ENCODE measurements around the gene ALDOA.

ALDOA gene

DNA sequence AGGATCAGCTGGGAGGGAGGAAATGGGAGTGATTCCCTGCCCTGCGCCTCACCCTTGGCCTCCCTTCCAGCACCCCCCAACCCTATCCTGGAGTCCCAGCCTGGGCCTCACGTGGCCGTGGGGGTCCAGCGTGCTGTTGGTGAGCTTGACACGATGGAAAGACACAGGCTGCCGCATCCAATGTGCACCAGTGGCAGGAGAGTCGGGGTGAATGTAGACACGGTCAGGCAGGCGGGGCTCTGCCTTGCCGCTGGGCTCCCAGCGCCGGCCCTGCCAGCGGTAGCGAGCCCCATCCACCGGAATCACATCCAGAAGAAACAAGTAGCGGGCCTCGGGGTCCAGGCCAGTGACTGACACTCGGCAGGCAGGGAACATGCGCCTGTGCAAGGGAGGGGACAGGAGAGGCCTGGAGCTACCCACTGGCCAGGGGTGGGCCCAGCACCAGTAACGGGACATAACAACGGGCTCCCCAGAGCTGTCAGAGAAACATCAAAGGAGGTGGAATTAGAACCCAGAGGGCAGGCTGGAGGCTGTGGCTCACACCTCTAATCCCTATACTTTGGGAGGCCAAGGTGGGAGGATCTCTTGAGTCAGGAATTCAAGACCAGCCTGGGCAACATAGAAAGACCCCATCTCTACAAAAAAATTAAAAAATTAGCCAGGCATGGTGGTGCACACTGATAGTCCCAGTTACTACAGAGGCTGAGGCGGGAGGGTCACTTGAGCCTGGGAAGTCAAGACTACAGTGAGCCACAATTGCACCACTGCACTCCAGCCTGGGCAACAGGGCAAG lies 23.5 kb downstream of the ALDOA start:
- H3K27ac ChIP-seq: no peak overlapping the region

DNA sequence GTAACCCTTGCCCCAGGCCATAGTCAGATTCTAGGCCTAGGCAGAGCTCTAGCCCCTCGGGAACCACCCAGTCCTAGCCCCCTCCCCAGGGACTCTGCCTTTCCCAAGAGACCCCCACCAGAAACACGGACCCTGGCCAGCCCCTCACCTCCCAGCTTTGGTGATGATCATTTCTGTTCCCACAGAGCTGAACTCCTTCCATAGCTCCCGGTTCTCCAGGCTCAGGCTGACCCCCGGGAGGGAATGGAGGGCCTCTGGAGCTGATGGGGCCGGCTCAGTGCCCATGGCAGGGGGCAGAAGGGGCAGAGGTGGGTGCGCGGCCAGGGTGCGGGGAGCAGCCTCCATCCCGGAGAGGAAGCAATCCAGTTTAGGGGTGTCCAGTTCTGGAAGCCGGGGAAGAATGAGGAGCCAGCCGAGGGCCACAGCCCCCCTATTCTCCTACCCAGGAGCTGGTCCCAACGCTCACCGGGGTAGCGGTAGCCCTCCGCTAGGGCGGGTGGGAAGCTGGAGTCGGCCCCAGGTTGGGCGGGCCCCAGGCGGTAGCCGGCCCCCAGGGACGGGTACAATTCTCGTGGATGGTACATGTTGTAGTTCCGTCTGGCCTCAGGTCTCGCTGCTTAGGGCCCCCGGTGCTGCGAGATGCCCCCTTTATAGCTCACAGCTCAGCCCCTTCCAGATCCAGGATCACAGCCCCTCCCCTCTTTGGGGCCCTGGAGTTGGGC lies 25.2 kb downstream of the ALDOA start:
- H3K36me3 ChIP-seq: peaks cover 11 to 32% (median 16%) of the 10 kb centered on the region in 3 donors
- intact Hi-C loops (cut with DNase I; ENCODE audit: low total_unique reads): no loop called here
- TF ChIP-seq CTCF (IDR thresholded peaks at IDR 0.05): no peak
- peak overlapping the region; percentile 67 to 94 for H3K27ac ChIP-seq
- H3K4me1 ChIP-seq: peaks cover 0 to 50% (median 38%) of the 10 kb centered on the region in 4 donors
- H3K9me3 ChIP-seq: no peaks in the 10 kb centered on the region
- DNase-seq: no peak
- no peaks in the 10 kb centered on the region for H3K27me3 ChIP-seq
- peak overlapping the region; percentile 52 to 57 for H3K4me3 ChIP-seq

More for the DNA sequence above, 23.5 kb downstream of the ALDOA start:
- peaks cover 13 to 37% (median 17%) of the 10 kb centered on the region in 3 donors for H3K36me3 ChIP-seq
- H3K4me3 ChIP-seq: no peak overlapping the region
- DNase-seq: no peak
- no peaks in the 10 kb centered on the region for H3K9me3 ChIP-seq
- H3K27me3 ChIP-seq: no peaks in the 10 kb centered on the region
- intact Hi-C loops (cut with DNase I; ENCODE audit: low total_unique reads): no loop called here
- peaks cover 0 to 35% (median 27%) of the 10 kb centered on the region in 4 donors for H3K4me1 ChIP-seq
- no peak for TF ChIP-seq CTCF (IDR thresholded peaks at IDR 0.05)

- peaks cover 0 to 54% (median 38%) of the 10 kb centered on the region in 4 donors for H3K4me1 ChIP-seq
Observed at GRCh38 chr16:30091474-30092372, 26.2 kb downstream of the ALDOA start, which contains the start of gene TBX6. Gene TBX6, minus strand, starts transcription at chr16:30091924. Its CDS starts 731 bp downstream, at chr16:30091193.

DNA sequence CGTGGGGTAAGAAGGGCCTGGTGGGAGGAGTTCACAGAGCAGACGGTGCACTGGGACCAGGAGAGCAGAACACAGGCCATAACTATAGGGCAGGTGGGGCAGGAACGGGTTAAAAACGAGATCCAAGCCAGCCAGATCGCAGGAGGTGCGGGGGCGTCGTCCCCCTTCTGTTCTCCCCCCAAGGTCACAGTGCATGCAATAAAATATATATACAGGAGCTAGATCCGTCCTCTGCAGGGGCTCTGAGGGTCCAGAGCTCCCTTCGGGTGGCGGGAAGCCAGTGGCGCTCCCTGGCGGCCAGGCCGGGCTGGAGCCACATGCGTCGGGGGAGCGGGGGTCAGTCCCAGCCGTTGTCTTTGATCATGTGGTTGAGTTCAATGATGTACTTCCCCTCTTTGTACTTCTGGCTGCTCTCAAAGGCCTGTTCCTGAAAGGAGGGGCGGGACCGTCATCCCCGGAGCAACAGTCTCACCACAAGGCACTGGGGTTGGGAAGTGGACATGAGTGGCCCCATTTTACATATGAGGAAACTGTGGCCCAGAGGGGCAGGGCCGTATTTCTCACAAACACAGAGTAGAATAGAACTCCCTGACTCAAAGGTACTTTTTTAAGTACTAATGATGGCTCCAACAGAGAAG lies 26.9 kb downstream of the ALDOA start:
- Histone ChIP-seq H3K9me3 (peaks cover 0 to 9% (median 0%) of the 10 kb centered on the region in 3 donors), H3K27ac (peak overlapping the region; percentile 67 to 94), H3K4me1 (peaks cover 0 to 56% (median 38%) of the 10 kb centered on the region in 4 donors), H3K4me3 (peak overlapping the region; percentile 52 to 57), H3K36me3 (peaks cover 11 to 23% (median 16%) of the 10 kb centered on the region in 3 donors), H3K27me3 (no peaks in the 10 kb centered on the region)
- DNase-seq: peak; percentile 87 to 88
- TF ChIP-seq CTCF (IDR thresholded peaks at IDR 0.05): peak in 1 of 2 experiments; percentile 24
- intact Hi-C loops (cut with DNase I; ENCODE audit: low total_unique reads): no loop called here

More at GRCh38 chr16:30091474-30092372, 26.2 kb downstream of the ALDOA start, which contains the start of gene TBX6:
- peak within 1 kb of the TSS; percentile 52 to 57 for H3K4me3 ChIP-seq
- TF ChIP-seq CTCF (IDR thresholded peaks at IDR 0.05): peak; percentile 85 to 96
- H3K27ac ChIP-seq: peak within 1 kb of the TSS; percentile 67 to 94
- H3K9me3 ChIP-seq: peaks cover 0 to 3% (median 0%) of the 10 kb centered on the region in 3 donors
- peaks cover 11 to 23% (median 16%) of the 10 kb centered on the region in 3 donors for H3K36me3 ChIP-seq
- intact Hi-C loops (cut with DNase I; ENCODE audit: low total_unique reads): no loop called here
- peak; percentile 90 to 95 for DNase-seq
- H3K27me3 ChIP-seq: no peaks in the 10 kb centered on the region
